HUES64 (cell line): Measurements from ENCODE around the gene ART5.
"Not testable (repeated sequence)": the region's sequence is repeated elsewhere in the genome, so short reads cannot be mapped to it uniquely, and the experiment has no call there.

ENCODE experiments used
- H3K27ac ChIP-seq: 2 replicates; pipeline ENCODE4 v1.7.0; 2013; ENCODE audit warnings: low read depth, low read length, inconsistent platforms
- H3K27me3 ChIP-seq: 2 replicates; pipeline ENCODE4 v1.6.1; 2013; ENCODE audit warnings: mild to moderate bottlenecking, low read length; ENCODE audit not compliant: insufficient read depth
- H3K36me3 ChIP-seq: 2 replicates; pipeline ENCODE4 v1.6.1; 2013; ENCODE audit warnings: mild to moderate bottlenecking, low read length; ENCODE audit not compliant: insufficient read depth
- H3K4me1 ChIP-seq: 2 replicates; pipeline ENCODE4 v1.6.1; 2013; ENCODE audit warnings: mild to moderate bottlenecking, low read length, moderate library complexity; ENCODE audit not compliant: insufficient read depth
- H3K4me3 ChIP-seq: 2 replicates; pipeline ENCODE4 v1.5.1; 2013; ENCODE audit warnings: mild to moderate bottlenecking, low read length, moderate library complexity
- H3K9ac ChIP-seq: 2 replicates; pipeline ENCODE4 v1.6.1; 2013; ENCODE audit warnings: mild to moderate bottlenecking, low read depth, low read length
- H3K9me3 ChIP-seq: 2 replicates; pipeline ENCODE4 v1.6.1; 2013; ENCODE audit warnings: low read depth, low read length; ENCODE audit not compliant: insufficient read depth
- WGBS: fragments of 150-250, 120-280 bp; methylation state at CpG from one replicate; pipeline ENCODE4 v1.1.7; 2013; ENCODE audit warnings: missing lambda C conversion rate; 5-methylcytosine and 5-hydroxymethylcytosine counted together

Gene ART5

GRCh38 chr11:3600201-3600600, 41.6 kb downstream of the ART5 start:
- 93% methylated on average over 10 of the region's 10 CpGs for WGBS
- not testable (repeated sequence) for H3K9ac ChIP-seq, H3K4me3 ChIP-seq, H3K27ac ChIP-seq, H3K36me3 ChIP-seq, H3K4me1 ChIP-seq, H3K27me3 ChIP-seq, H3K9me3 ChIP-seq

- H3K4me3 ChIP-seq, H3K9ac ChIP-seq, H3K9me3 ChIP-seq, H3K4me1 ChIP-seq, H3K27ac ChIP-seq, H3K27me3 ChIP-seq, H3K36me3 ChIP-seq: not testable (repeated sequence)
- WGBS: 95% methylated on average over 15 of the region's 15 CpGs
Measured at GRCh38 chr11:3597743-3598142, 44.0 kb downstream of the ART5 start.

- H3K9me3 ChIP-seq, H3K27me3 ChIP-seq, H3K4me3 ChIP-seq, H3K9ac ChIP-seq, H3K4me1 ChIP-seq, H3K27ac ChIP-seq, H3K36me3 ChIP-seq: not testable (repeated sequence)
- 97% methylated on average over 22 of the region's 24 CpGs for WGBS
Measured at GRCh38 chr11:3591326-3591725, 50.5 kb downstream of the ART5 start.

GRCh38 chr11:3590193-3590592, 51.6 kb downstream of the ART5 start:
- WGBS: 81% methylated on average over 2 of the region's 2 CpGs

GRCh38 chr11:3588776-3589175, 53.0 kb downstream of the ART5 start:
- not testable (repeated sequence) for H3K36me3 ChIP-seq, H3K4me3 ChIP-seq, H3K27me3 ChIP-seq, H3K9me3 ChIP-seq, H3K4me1 ChIP-seq, H3K9ac ChIP-seq, H3K27ac ChIP-seq
- 89% methylated on average over 11 of the region's 11 CpGs for WGBS

More at GRCh38 chr11:3590193-3590592, 51.6 kb downstream of the ART5 start:
- H3K4me1 ChIP-seq, H3K36me3 ChIP-seq, H3K9me3 ChIP-seq, H3K9ac ChIP-seq, H3K27me3 ChIP-seq, H3K4me3 ChIP-seq, H3K27ac ChIP-seq: not testable (repeated sequence)
